ENCODE data around the gene UBE2E1.
"Not testable (repeated sequence)": the region's sequence is repeated elsewhere in the genome, so short reads cannot be mapped to it uniquely, and the experiment has no call there.

Gene UBE2E1

GRCh38 chr3:23874359-23875112 is 68.8 kb downstream of the UBE2E1 start:
- Histone ChIP-seq H3K27me3 (ENCODE audit: control insufficient read depth in 1 of 2, insufficient read depth in 2 of 2, low read length in 2 of 2) (no peaks in the 10 kb centered on the region), H3K36me3 (ENCODE audit: insufficient read depth, low read length) (no peaks in the 10 kb centered on the region), H3K4me3 (ENCODE audit: low read depth in 1 of 2, low read length in 2 of 2) (no peak overlapping the region), H3K27ac (ENCODE audit: low read depth, low read length) (no peak overlapping the region), H3K4me1 (ENCODE audit: insufficient read depth, low read length) (peaks cover 30% of the 10 kb centered on the region), H3K9me3 (ENCODE audit: low read length) (no peaks in the 10 kb centered on the region), H3K9ac (ENCODE audit: low read length) (no peak overlapping the region)

- no peak overlapping the region for H3K27ac ChIP-seq (ENCODE audit: low read depth, low read length)
- no peak overlapping the region for H3K9ac ChIP-seq (ENCODE audit: low read length)
- H3K9me3 ChIP-seq (ENCODE audit: low read length), result no peaks in the 10 kb centered on the region
- H3K4me1 ChIP-seq (ENCODE audit: insufficient read depth, low read length), result peaks cover 26% of the 10 kb centered on the region
- no peak overlapping the region for H3K4me3 ChIP-seq (ENCODE audit: low read depth in 1 of 2, low read length in 2 of 2)
- no peaks in the 10 kb centered on the region for H3K27me3 ChIP-seq (ENCODE audit: control insufficient read depth in 1 of 2, insufficient read depth in 2 of 2, low read length in 2 of 2)
- no peaks in the 10 kb centered on the region for H3K36me3 ChIP-seq (ENCODE audit: insufficient read depth, low read length)
These were observed 69.5 kb downstream of the UBE2E1 start for GRCh38 chr3:23875113-23875725.

- no peak overlapping the region for H3K9ac ChIP-seq (ENCODE audit: low read length)
These were observed 71.2 kb downstream of the UBE2E1 start for GRCh38 chr3:23876923-23877322.

GRCh38 chr3:23877329-23877980 is 71.7 kb downstream of the UBE2E1 start:
- H3K36me3 ChIP-seq (ENCODE audit: insufficient read depth, low read length), result no peaks in the 10 kb centered on the region
- H3K4me3 ChIP-seq (ENCODE audit: low read depth in 1 of 2, low read length in 2 of 2), result no peak overlapping the region
- no peak overlapping the region for H3K9ac ChIP-seq (ENCODE audit: low read length)
- H3K27ac ChIP-seq (ENCODE audit: low read depth, low read length), result no peak overlapping the region
- H3K9me3 ChIP-seq (ENCODE audit: low read length), result no peaks in the 10 kb centered on the region
- H3K4me1 ChIP-seq (ENCODE audit: insufficient read depth, low read length), result peaks cover 32% of the 10 kb centered on the region
- no peaks in the 10 kb centered on the region for H3K27me3 ChIP-seq (ENCODE audit: control insufficient read depth in 1 of 2, insufficient read depth in 2 of 2, low read length in 2 of 2)

More at GRCh38 chr3:23876923-23877322, 71.2 kb downstream of the UBE2E1 start:
- Histone ChIP-seq H3K9me3 (ENCODE audit: low read length) (no peaks in the 10 kb centered on the region), H3K36me3 (ENCODE audit: insufficient read depth, low read length) (no peaks in the 10 kb centered on the region), H3K27ac (ENCODE audit: low read depth, low read length) (no peak overlapping the region), H3K27me3 (ENCODE audit: control insufficient read depth in 1 of 2, insufficient read depth in 2 of 2, low read length in 2 of 2) (no peaks in the 10 kb centered on the region), H3K4me3 (ENCODE audit: low read depth in 1 of 2, low read length in 2 of 2) (no peak overlapping the region), H3K4me1 (ENCODE audit: insufficient read depth, low read length) (peaks cover 32% of the 10 kb centered on the region)

- no peak overlapping the region for H3K9ac ChIP-seq (ENCODE audit: low read length)
- no peak overlapping the region for H3K4me3 ChIP-seq (ENCODE audit: low read depth in 1 of 2, low read length in 2 of 2)
- H3K9me3 ChIP-seq (ENCODE audit: low read length), result no peaks in the 10 kb centered on the region
- H3K27me3 ChIP-seq (ENCODE audit: control insufficient read depth in 1 of 2, insufficient read depth in 2 of 2, low read length in 2 of 2), result no peaks in the 10 kb centered on the region
- H3K36me3 ChIP-seq (ENCODE audit: insufficient read depth, low read length), result no peaks in the 10 kb centered on the region
- no peak overlapping the region for H3K27ac ChIP-seq (ENCODE audit: low read depth, low read length)
- peaks cover 26% of the 10 kb centered on the region for H3K4me1 ChIP-seq (ENCODE audit: insufficient read depth, low read length)
These were observed 73.7 kb downstream of the UBE2E1 start for GRCh38 chr3:23879485-23879884.

GRCh38 chr3:23880703-23881339 is 75.1 kb downstream of the UBE2E1 start:
- no peak overlapping the region for H3K4me3 ChIP-seq (ENCODE audit: low read depth in 1 of 2, low read length in 2 of 2)
- H3K36me3 ChIP-seq (ENCODE audit: insufficient read depth, low read length), result no peaks in the 10 kb centered on the region
- H3K4me1 ChIP-seq (ENCODE audit: insufficient read depth, low read length), result peaks cover 19% of the 10 kb centered on the region
- no peak overlapping the region for H3K9ac ChIP-seq (ENCODE audit: low read length)
- no peaks in the 10 kb centered on the region for H3K27me3 ChIP-seq (ENCODE audit: control insufficient read depth in 1 of 2, insufficient read depth in 2 of 2, low read length in 2 of 2)
- no peak overlapping the region for H3K27ac ChIP-seq (ENCODE audit: low read depth, low read length)
- H3K9me3 ChIP-seq (ENCODE audit: low read length), result no peaks in the 10 kb centered on the region

- peaks cover 16% of the 10 kb centered on the region for H3K4me1 ChIP-seq (ENCODE audit: insufficient read depth, low read length)
- not testable (repeated sequence) for H3K27me3 ChIP-seq (ENCODE audit: control insufficient read depth in 1 of 2, insufficient read depth in 2 of 2, low read length in 2 of 2); H3K9me3 ChIP-seq (ENCODE audit: low read length); H3K4me3 ChIP-seq (ENCODE audit: low read depth in 1 of 2, low read length in 2 of 2); H3K36me3 ChIP-seq (ENCODE audit: insufficient read depth, low read length); H3K9ac ChIP-seq (ENCODE audit: low read length); H3K27ac ChIP-seq (ENCODE audit: low read depth, low read length)
These were observed 76.2 kb downstream of the UBE2E1 start for GRCh38 chr3:23881993-23882392.

GRCh38 chr3:23882487-23882918 is 76.7 kb downstream of the UBE2E1 start:
- peaks cover 10% of the 10 kb centered on the region for H3K4me1 ChIP-seq (ENCODE audit: insufficient read depth, low read length)
- H3K9ac ChIP-seq (ENCODE audit: low read length), result no peak overlapping the region
- no peak overlapping the region for H3K27ac ChIP-seq (ENCODE audit: low read depth, low read length)

GRCh38 chr3:23884481-23884880 is 78.7 kb downstream of the UBE2E1 start:
- Histone ChIP-seq H3K4me1 (ENCODE audit: insufficient read depth, low read length) (peaks cover 8% of the 10 kb centered on the region), H3K9ac (ENCODE audit: low read length) (no peak overlapping the region), H3K27me3 (ENCODE audit: control insufficient read depth in 1 of 2, insufficient read depth in 2 of 2, low read length in 2 of 2) (no peaks in the 10 kb centered on the region), H3K9me3 (ENCODE audit: low read length) (no peaks in the 10 kb centered on the region), H3K36me3 (ENCODE audit: insufficient read depth, low read length) (no peaks in the 10 kb centered on the region), H3K27ac (ENCODE audit: low read depth, low read length) (no peak overlapping the region), H3K4me3 (ENCODE audit: low read depth in 1 of 2, low read length in 2 of 2) (no peak overlapping the region)

More at GRCh38 chr3:23882487-23882918, 76.7 kb downstream of the UBE2E1 start:
- no peaks in the 10 kb centered on the region for H3K36me3 ChIP-seq (ENCODE audit: insufficient read depth, low read length)
- no peaks in the 10 kb centered on the region for H3K27me3 ChIP-seq (ENCODE audit: control insufficient read depth in 1 of 2, insufficient read depth in 2 of 2, low read length in 2 of 2)
- no peaks in the 10 kb centered on the region for H3K9me3 ChIP-seq (ENCODE audit: low read length)
- no peak overlapping the region for H3K4me3 ChIP-seq (ENCODE audit: low read depth in 1 of 2, low read length in 2 of 2)

GRCh38 chr3:23885210-23885609 is 79.5 kb downstream of the UBE2E1 start:
- no peaks in the 10 kb centered on the region for H3K9me3 ChIP-seq (ENCODE audit: low read length)
- H3K4me3 ChIP-seq (ENCODE audit: low read depth in 1 of 2, low read length in 2 of 2), result no peak overlapping the region
- H3K4me1 ChIP-seq (ENCODE audit: insufficient read depth, low read length), result peaks cover 8% of the 10 kb centered on the region
- no peak overlapping the region for H3K27ac ChIP-seq (ENCODE audit: low read depth, low read length)
- H3K9ac ChIP-seq (ENCODE audit: low read length), result no peak overlapping the region
- H3K27me3 ChIP-seq (ENCODE audit: control insufficient read depth in 1 of 2, insufficient read depth in 2 of 2, low read length in 2 of 2), result no peaks in the 10 kb centered on the region
- peaks cover 3% of the 10 kb centered on the region for H3K36me3 ChIP-seq (ENCODE audit: insufficient read depth, low read length)

- Histone ChIP-seq H3K36me3 (ENCODE audit: insufficient read depth, low read length) (peaks cover 5% of the 10 kb centered on the region), H3K27me3 (ENCODE audit: control insufficient read depth in 1 of 2, insufficient read depth in 2 of 2, low read length in 2 of 2) (no peaks in the 10 kb centered on the region), H3K27ac (ENCODE audit: low read depth, low read length) (no peak overlapping the region), H3K4me3 (ENCODE audit: low read depth in 1 of 2, low read length in 2 of 2) (no peak overlapping the region), H3K9ac (ENCODE audit: low read length) (no peak overlapping the region), H3K9me3 (ENCODE audit: low read length) (no peaks in the 10 kb centered on the region), H3K4me1 (ENCODE audit: insufficient read depth, low read length) (no peaks in the 10 kb centered on the region)
These were observed 80.6 kb downstream of the UBE2E1 start for GRCh38 chr3:23886311-23886710.
